OCI-LY7 (cell line): Measurements from ENCODE around the gene RBL1.

Source experiments
- EZH2phosphoT487 ChIP-seq: fragments of 200-600 bp; sonication (generic); IDR thresholded peaks from 2 replicates; pipeline ENCODE4 v1.6.1; 2018; ENCODE audit warnings: low read depth, borderline replicate concordance, mild to moderate bottlenecking, mixed run types, antibody characterized with exemption, low read length, moderate library complexity, mixed read lengths
- TF ChIP-seq, protein P1 (sequence below): fragments of 200-600 bp; sonication (generic); conservative IDR thresholded peaks from 2 replicates; pipeline ENCODE4 v1.5.1; 2014; ENCODE audit warnings: mild to moderate bottlenecking, antibody characterized with exemption, low read length, moderate library complexity, mixed read lengths

DNA sequence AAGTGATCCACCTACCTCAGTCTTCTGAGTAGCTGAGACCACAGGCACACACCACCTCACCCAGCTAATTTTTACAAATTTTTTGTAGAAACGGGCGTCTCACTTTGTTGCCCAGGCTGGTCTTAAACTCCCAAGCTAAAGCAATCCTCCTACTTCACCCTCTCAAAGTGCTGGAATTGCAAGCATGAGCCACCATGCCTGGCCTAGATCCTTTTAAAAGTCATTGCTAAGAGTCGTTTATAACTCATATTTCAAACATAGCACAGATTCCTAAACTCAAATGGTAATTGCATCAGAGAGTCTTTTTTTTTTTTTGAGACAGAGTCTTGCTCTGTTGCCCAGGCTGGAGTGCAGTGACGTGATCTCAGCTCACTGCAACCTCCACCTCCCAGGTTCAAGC, 136.6 kb downstream of the RBL1 start:
- TF ChIP-seq, protein P1, sequence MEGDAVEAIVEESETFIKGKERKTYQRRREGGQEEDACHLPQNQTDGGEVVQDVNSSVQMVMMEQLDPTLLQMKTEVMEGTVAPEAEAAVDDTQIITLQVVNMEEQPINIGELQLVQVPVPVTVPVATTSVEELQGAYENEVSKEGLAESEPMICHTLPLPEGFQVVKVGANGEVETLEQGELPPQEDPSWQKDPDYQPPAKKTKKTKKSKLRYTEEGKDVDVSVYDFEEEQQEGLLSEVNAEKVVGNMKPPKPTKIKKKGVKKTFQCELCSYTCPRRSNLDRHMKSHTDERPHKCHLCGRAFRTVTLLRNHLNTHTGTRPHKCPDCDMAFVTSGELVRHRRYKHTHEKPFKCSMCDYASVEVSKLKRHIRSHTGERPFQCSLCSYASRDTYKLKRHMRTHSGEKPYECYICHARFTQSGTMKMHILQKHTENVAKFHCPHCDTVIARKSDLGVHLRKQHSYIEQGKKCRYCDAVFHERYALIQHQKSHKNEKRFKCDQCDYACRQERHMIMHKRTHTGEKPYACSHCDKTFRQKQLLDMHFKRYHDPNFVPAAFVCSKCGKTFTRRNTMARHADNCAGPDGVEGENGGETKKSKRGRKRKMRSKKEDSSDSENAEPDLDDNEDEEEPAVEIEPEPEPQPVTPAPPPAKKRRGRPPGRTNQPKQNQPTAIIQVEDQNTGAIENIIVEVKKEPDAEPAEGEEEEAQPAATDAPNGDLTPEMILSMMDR: no peak
- no peak for TF ChIP-seq EZH2phosphoT487
